ENCODE results near the gene TMCC1. TPM values are rescaled to one million over a fixed set of nuclear protein-coding genes. Genes with fewer than 3 reads are reported as not detected.
A peak's percentile ranks its signal among the peaks of the same experiment; 100 is the strongest.

The TMCC1 gene
- total RNA-seq: 10 to 100 TPM; 17.6 to 17.8 TPM

DNA sequence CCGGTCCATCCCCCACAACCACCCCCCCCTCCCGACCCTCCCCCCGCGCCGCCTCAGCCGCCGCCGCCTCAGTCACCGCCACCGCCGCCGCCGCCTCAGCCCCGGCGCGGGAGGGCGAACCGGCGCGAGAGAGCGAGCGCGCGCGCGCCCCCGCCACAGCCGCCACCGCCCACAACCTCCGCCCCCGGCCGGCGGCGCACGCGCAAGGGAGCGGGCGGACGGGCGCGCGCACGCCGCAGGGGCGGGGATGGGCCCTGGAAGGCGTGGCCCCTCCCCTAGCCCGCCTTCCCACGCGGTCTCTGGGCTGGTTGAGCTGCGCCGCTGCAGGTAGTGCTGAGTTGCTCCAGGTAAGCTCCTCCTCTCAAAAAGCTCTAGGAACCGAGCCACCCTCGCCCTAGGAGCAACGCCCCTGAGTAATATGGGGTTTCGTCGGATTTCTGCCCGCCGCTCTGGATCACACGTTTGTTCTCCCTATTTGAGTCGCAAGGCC, at the start of gene TMCC1:
TMCC1 (minus strand) TSS at position 131 of the 490 bp plus-strand sequence.
- CTCF ChIA-PET: interaction anchor here (0.9 to 1.2 kb wide), 3 partner anchors 16 to 266 kb away, joined by 3 to 5 read pairs (median 3); no protein-coding TSS in a partner anchor
- Mint-ChIP-seq H3K27me3 (no peaks in the 10 kb centered on the region), H3K9me3 (ENCODE audit: low read depth) (no peaks in the 10 kb centered on the region), H3K4me1 (peaks cover 35% of the 10 kb centered on the region), H3K36me3 (peaks cover 5% of the 10 kb centered on the region), H3K27ac (peak within 1 kb of the TSS; percentile 84), H3K4me3 (peak within 1 kb of the TSS; percentile 86)
- ATAC-seq: peak; percentile 95
- DNase-seq: peak; percentile 88

GRCh38 chr3:129943020-129943419, 49.5 kb upstream of the TMCC1 start:
- Mint-ChIP-seq H3K27ac (no peak overlapping the region), H3K27me3 (peaks cover 2% of the 10 kb centered on the region), H3K36me3 (no peaks in the 10 kb centered on the region), H3K9me3 (ENCODE audit: low read depth) (no peaks in the 10 kb centered on the region), H3K4me1 (no peaks in the 10 kb centered on the region), H3K4me3 (no peak overlapping the region)
- DNase-seq: no peak
- CTCF ChIA-PET: interaction anchor here (0.6 to 5.0 kb wide), 10 partner anchors 42 to 316 kb away, joined by 3 to 49 read pairs (median 4); no protein-coding TSS in a partner anchor
- ATAC-seq: no peak

GRCh38 chr3:129942296-129942695, 48.8 kb upstream of the TMCC1 start:
- CTCF ChIA-PET: interaction anchor here (0.6 to 5.0 kb wide), 16 partner anchors 13 to 315 kb away, joined by 3 to 49 read pairs (median 4); no protein-coding TSS in a partner anchor
- Mint-ChIP-seq H3K4me3 (no peak overlapping the region), H3K9me3 (ENCODE audit: low read depth) (no peaks in the 10 kb centered on the region), H3K27me3 (peaks cover 7% of the 10 kb centered on the region), H3K27ac (no peak overlapping the region), H3K36me3 (no peaks in the 10 kb centered on the region), H3K4me1 (no peaks in the 10 kb centered on the region)
- ATAC-seq: peak; percentile 79
- DNase-seq: peak; percentile 60

DNA sequence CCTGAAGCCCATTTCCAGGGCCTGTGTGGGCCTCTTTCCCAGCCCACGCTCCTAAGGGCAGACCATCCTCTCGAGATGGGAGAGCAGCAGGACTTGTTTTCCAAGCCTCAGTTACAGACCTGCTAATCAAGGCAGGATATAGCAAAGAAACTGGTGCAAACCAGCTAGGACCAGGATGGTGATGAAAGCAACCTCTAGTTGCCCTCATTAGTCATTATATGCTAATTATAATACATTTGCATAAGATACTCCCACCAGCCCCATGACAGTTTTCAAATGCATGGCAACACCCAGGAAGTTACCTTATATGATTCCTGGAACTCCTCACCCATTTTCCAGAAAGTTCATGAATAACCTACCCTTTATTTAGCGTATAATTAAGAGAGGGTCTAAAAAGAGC, 46.6 kb upstream of the TMCC1 start:
- H3K36me3 Mint-ChIP-seq: no peaks in the 10 kb centered on the region
- peaks cover 7% of the 10 kb centered on the region for H3K27me3 Mint-ChIP-seq
- peaks cover 6% of the 10 kb centered on the region for H3K4me1 Mint-ChIP-seq
- DNase-seq (no peak), ATAC-seq (no peak)
- H3K4me3 Mint-ChIP-seq: no peak overlapping the region
- no peak overlapping the region for H3K27ac Mint-ChIP-seq
- H3K9me3 Mint-ChIP-seq (ENCODE audit: low read depth): no peaks in the 10 kb centered on the region
- CTCF ChIA-PET: interaction anchor here (1.3 to 5.0 kb wide), 3 partner anchors 63 to 313 kb away, joined by 3 to 49 read pairs (median 18); no protein-coding TSS in a partner anchor

- DNase-seq: no peak
- H3K9me3 Mint-ChIP-seq (ENCODE audit: low read depth): no peaks in the 10 kb centered on the region
- ATAC-seq: no peak
- peaks cover 5% of the 10 kb centered on the region for H3K27me3 Mint-ChIP-seq
- no peak overlapping the region for H3K4me3 Mint-ChIP-seq
- H3K27ac Mint-ChIP-seq: no peak overlapping the region
- no peaks in the 10 kb centered on the region for H3K36me3 Mint-ChIP-seq
- peaks cover 7% of the 10 kb centered on the region for H3K4me1 Mint-ChIP-seq
- CTCF ChIA-PET: interaction anchor here (0.8 kb wide), 1 partner anchor 10 kb away, joined by 3 read pairs; no protein-coding TSS in a partner anchor
Observed at GRCh38 chr3:129938140-129938930, 44.8 kb upstream of the TMCC1 start.

GRCh38 chr3:129937717-129938116, 44.2 kb upstream of the TMCC1 start:
- Mint-ChIP-seq H3K9me3 (ENCODE audit: low read depth) (no peaks in the 10 kb centered on the region), H3K36me3 (no peaks in the 10 kb centered on the region), H3K27ac (no peak overlapping the region), H3K27me3 (peaks cover 5% of the 10 kb centered on the region), H3K4me1 (peaks cover 7% of the 10 kb centered on the region), H3K4me3 (no peak overlapping the region)
- CTCF ChIA-PET: interaction anchor here (0.8 kb wide), 1 partner anchor 10 kb away, joined by 3 read pairs; no protein-coding TSS in a partner anchor
- ATAC-seq (no peak), DNase-seq (no peak)

DNA sequence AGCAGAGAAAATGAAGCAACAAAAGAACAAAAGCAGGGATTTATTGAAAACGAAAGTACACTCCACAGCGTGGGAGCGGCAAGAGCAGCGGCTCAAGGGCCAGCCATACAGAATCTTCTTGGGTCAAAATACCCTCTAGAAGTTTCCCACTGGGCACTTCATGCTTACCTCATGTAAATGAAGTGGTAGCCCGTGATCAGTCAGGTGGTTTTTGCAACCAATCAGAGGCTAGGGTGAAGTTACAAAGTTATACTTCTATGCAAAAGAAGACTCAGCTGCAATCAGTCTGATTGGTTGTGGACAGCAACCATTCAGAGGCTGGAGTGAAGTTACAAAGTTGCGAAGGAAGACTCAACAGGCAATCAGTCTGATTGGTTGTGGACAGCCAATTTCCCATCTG, 43.2 kb upstream of the TMCC1 start:
- H3K27me3 Mint-ChIP-seq: peaks cover 5% of the 10 kb centered on the region
- no peak overlapping the region for H3K27ac Mint-ChIP-seq
- ATAC-seq (peak; percentile 76), DNase-seq (peak; percentile 51)
- H3K4me3 Mint-ChIP-seq: peak overlapping the region; percentile 61
- CTCF ChIA-PET: no interaction called here
- no peaks in the 10 kb centered on the region for H3K9me3 Mint-ChIP-seq (ENCODE audit: low read depth)
- H3K4me1 Mint-ChIP-seq: peaks cover 7% of the 10 kb centered on the region
- H3K36me3 Mint-ChIP-seq: no peaks in the 10 kb centered on the region

DNA sequence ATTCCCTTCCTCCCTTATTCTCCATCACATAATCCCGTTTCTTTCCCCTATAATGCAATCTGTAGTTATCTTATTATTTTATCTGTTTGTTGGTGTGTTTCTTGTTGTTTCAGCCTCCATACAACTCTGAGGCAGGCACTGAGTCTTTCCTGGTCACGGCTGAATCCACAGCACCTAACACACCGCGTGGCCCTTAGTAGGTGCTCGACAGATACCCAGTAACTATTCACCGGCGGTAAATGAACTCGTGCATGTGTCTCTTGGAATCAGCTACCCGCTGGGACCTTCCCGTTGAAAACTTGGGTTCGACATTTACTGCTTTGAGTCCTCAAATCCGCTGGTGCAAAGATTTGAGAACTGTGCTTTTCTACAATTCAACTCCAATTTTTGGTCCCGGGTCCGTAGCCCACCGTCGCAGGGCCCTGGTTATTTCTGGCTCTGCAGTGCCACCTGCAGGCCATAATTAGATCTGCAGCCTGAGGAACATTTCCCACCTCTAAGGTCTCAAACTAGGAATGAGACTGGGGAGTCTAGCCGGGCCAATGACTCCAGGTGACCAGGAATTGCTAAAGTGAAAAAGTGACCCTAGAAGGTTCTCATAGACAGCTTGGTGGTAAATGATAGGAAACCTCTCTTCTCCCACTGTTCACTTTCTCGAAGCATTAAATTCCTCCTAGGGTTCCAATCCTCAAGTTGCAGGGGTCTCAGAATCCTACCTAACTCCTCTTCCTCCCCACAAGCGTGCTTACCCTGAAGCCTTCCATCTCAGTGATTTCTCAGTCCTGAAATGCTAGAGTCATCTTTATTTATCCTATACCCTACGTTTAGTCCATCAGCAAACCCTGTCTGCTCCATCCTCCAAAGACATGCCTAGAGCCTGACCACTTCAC, 41.0 kb upstream of the TMCC1 start:
- Mint-ChIP-seq H3K27me3 (peaks cover 10% of the 10 kb centered on the region), H3K4me3 (no peak overlapping the region), H3K27ac (no peak overlapping the region), H3K9me3 (ENCODE audit: low read depth) (peaks cover 3% of the 10 kb centered on the region), H3K36me3 (peaks cover 3% of the 10 kb centered on the region), H3K4me1 (peaks cover 7% of the 10 kb centered on the region)
- CTCF ChIA-PET: interaction anchor here (0.6 to 2.4 kb wide), 10 partner anchors 10 to 602 kb away, joined by 3 to 10 read pairs (median 3); no protein-coding TSS in a partner anchor
- DNase-seq: no peak
- no peak for ATAC-seq

- CTCF ChIA-PET: interaction anchor here (1.1 to 2.4 kb wide), 6 partner anchors 9 to 550 kb away, joined by 3 to 10 read pairs (median 4); no protein-coding TSS in a partner anchor
- Mint-ChIP-seq H3K27me3 (peaks cover 10% of the 10 kb centered on the region), H3K4me1 (peaks cover 7% of the 10 kb centered on the region), H3K27ac (no peak overlapping the region), H3K4me3 (no peak overlapping the region), H3K36me3 (peaks cover 3% of the 10 kb centered on the region), H3K9me3 (ENCODE audit: low read depth) (peaks cover 6% of the 10 kb centered on the region)
- ATAC-seq: no peak
- no peak for DNase-seq
Observed at GRCh38 chr3:129933471-129933870, 40.0 kb upstream of the TMCC1 start.

- H3K36me3 Mint-ChIP-seq: peaks cover 3% of the 10 kb centered on the region
Observed at GRCh38 chr3:129929383-129929782, 35.9 kb upstream of the TMCC1 start.

GRCh38 chr3:129927072-129927471, 33.6 kb upstream of the TMCC1 start:
- peaks cover 3% of the 10 kb centered on the region for H3K36me3 Mint-ChIP-seq
- DNase-seq (peak; percentile 27), ATAC-seq (no peak)
- peaks cover 6% of the 10 kb centered on the region for H3K9me3 Mint-ChIP-seq (ENCODE audit: low read depth)
- peaks cover 10% of the 10 kb centered on the region for H3K27me3 Mint-ChIP-seq
- H3K27ac Mint-ChIP-seq: no peak overlapping the region
- CTCF ChIA-PET: interaction anchor here (0.9 kb wide), 1 partner anchor 171 kb away, joined by 3 read pairs; no protein-coding TSS in a partner anchor
- no peak overlapping the region for H3K4me3 Mint-ChIP-seq
- H3K4me1 Mint-ChIP-seq: no peaks in the 10 kb centered on the region

More at GRCh38 chr3:129929383-129929782, 35.9 kb upstream of the TMCC1 start:
- H3K27me3 Mint-ChIP-seq: peaks cover 7% of the 10 kb centered on the region
- H3K4me1 Mint-ChIP-seq: peaks cover under 1% of the 10 kb centered on the region
- CTCF ChIA-PET: interaction anchor here (1.2 kb wide), 1 partner anchor 12 kb away, joined by 4 read pairs; no protein-coding TSS in a partner anchor
- no peak overlapping the region for H3K27ac Mint-ChIP-seq
- no peak overlapping the region for H3K4me3 Mint-ChIP-seq
- H3K9me3 Mint-ChIP-seq (ENCODE audit: low read depth): peaks cover 6% of the 10 kb centered on the region
- DNase-seq (no peak), ATAC-seq (no peak)

- Mint-ChIP-seq H3K9me3 (ENCODE audit: low read depth) (peaks cover 19% of the 10 kb centered on the region), H3K4me1 (no peaks in the 10 kb centered on the region), H3K36me3 (peaks cover 3% of the 10 kb centered on the region), H3K27ac (no peak overlapping the region), H3K4me3 (no peak overlapping the region), H3K27me3 (peaks cover 4% of the 10 kb centered on the region)
- CTCF ChIA-PET: interaction anchor here (1.3 to 1.6 kb wide), 2 partner anchors 8 to 22 kb away, joined by 4 read pairs; no protein-coding TSS in a partner anchor
- DNase-seq (no peak), ATAC-seq (no peak)
Observed at GRCh38 chr3:129919806-129920205, 26.3 kb upstream of the TMCC1 start.

All from activated CD8-positive, alpha-beta memory T cell treated with anti-CD3 and anti-CD28 coated beads, Interleukin-2, amount 10 ng/mL, durations not matched to agents 7 days and 5 days (primary cell).